Uterus (tissue), 4 donors: ENCODE results near the gene TUBB4B. TPM values are rescaled to one million over a fixed set of nuclear protein-coding genes. Genes with fewer than 3 reads are reported as not detected.

Experiments used
- DNase-seq, 2 donors: peaks; one replicate each; pipeline ENCODE4 v3.0.0-alpha.2; 2019 to 2020
- H3K27ac ChIP-seq, 2 donors: fragments of 200-600 bp; sonication (generic); 1 replicate in 1 of 2; 2 replicates in 1 of 2; pipeline ENCODE4 v1.5.1; 2016 to 2018
- H3K27me3 ChIP-seq, 2 donors: fragments of 200-600 bp; sonication (generic); one replicate each; pipeline ENCODE4 v1.5.1; 2018 to 2019; ENCODE audit warnings: control low read depth in 1 of 2
- H3K36me3 ChIP-seq, 2 donors: fragments of 200-600 bp; sonication (generic); one replicate each; pipeline ENCODE4 v1.5.1; 2019; ENCODE audit warnings: control low read depth in 1 of 2
- H3K4me1 ChIP-seq, 2 donors: fragments of 200-600 bp; sonication (generic); one replicate each; pipeline ENCODE4 v1.5.1; 2018 to 2019; ENCODE audit warnings: control low read depth in 1 of 2
- H3K4me3 ChIP-seq, 2 donors: fragments of 200-600 bp; sonication (generic); 1 replicate in 1 of 2; 2 replicates in 1 of 2; pipeline ENCODE4 v1.5.1; 2018 to 2019; ENCODE audit warnings: mild to moderate bottlenecking in 1 of 2
- H3K9me3 ChIP-seq, 2 donors: fragments of 200-600 bp; sonication (generic); one replicate each; pipeline ENCODE4 v1.5.1; 2019; ENCODE audit warnings: control low read depth in 1 of 2
- CTCF ChIP-seq, 4 experiments: fragments of 200-600 bp in 2 of 4; fragments of 450-650 bp in 2 of 4; sonication (generic) in 2 of 4; IDR thresholded peaks; one replicate each; pipeline ENCODE4 v1.5.1; 2016 to 2019; ENCODE audit warnings: antibody characterized with exemption in 4 of 4, mild to moderate bottlenecking in 2 of 4, moderate library complexity in 1 of 4
- POLR2A ChIP-seq, 2 donors: fragments of 450-650 bp; IDR thresholded peaks; one replicate each; pipeline ENCODE4 v1.6.1; 2016; ENCODE audit warnings: antibody characterized with exemption in 2 of 2, mild to moderate bottlenecking in 1 of 2, moderate library complexity in 1 of 2
- intact Hi-C: fragments of 100-400 bp; cut with DNase I; formaldehyde crosslinking; loops from one replicate; pipeline ENCODE4 v1.15.1; 2023; ENCODE audit warnings: low total_unique reads
- total RNA-seq, 4 donors: library from RNA; depleted of rRNA in 3 of 4; stranded (reverse); fragments of >200 nt in 3 of 4; gene quantifications; one replicate each; pipeline versions ENCODE4 v1.1.0 to v1.2.4, GENCODE V29; 2014 to 2023
- donor health status: DM: yes; HTN: yes; CAD: no.

TUBB4B gene
- total RNA-seq, 4 donors from 2014 or later, result 91.5 to 174 (median 139) TPM

GRCh38 chr9:137198902-137199283 is 42.2 kb upstream of the TUBB4B start:
- Histone ChIP-seq H3K4me3 (peak overlapping the region in 1 of 2 donors; percentile 38), H3K27me3 (no peaks in the 10 kb centered on the region), H3K27ac (no peak overlapping the region), H3K9me3 (no peaks in the 10 kb centered on the region), H3K36me3 (no peaks in the 10 kb centered on the region), H3K4me1 (peaks cover 12 to 17% of the 10 kb centered on the region in 2 donors)
- no peak for DNase-seq
- no peak for TF ChIP-seq CTCF (IDR thresholded peaks at IDR 0.05)
- TF ChIP-seq POLR2A (IDR thresholded peaks at IDR 0.05), result no peak
- intact Hi-C loops, result no loop called here

- no peak overlapping the region for H3K27ac ChIP-seq
- H3K36me3 ChIP-seq, result no peaks in the 10 kb centered on the region
- no peak for DNase-seq
- no peaks in the 10 kb centered on the region for H3K9me3 ChIP-seq
- intact Hi-C loops, result no loop called here
- TF ChIP-seq CTCF (IDR thresholded peaks at IDR 0.05) (no peak), POLR2A (IDR thresholded peaks at IDR 0.05) (no peak)
- H3K27me3 ChIP-seq, result no peaks in the 10 kb centered on the region
- peak overlapping the region in 1 of 2 donors; percentile 38 for H3K4me3 ChIP-seq
- peaks cover 19 to 22% of the 10 kb centered on the region in 2 donors for H3K4me1 ChIP-seq
Observed at GRCh38 chr9:137199411-137200121, 41.5 kb upstream of the TUBB4B start.

GRCh38 chr9:137200311-137201204 is 40.5 kb upstream of the TUBB4B start, which contains the start of gene TPRN:
TSS of gene TPRN (minus strand) at chr9:137200741. CDS start at chr9:137200711, 30 bp downstream.
- H3K36me3 ChIP-seq, result no peaks in the 10 kb centered on the region
- intact Hi-C loops, result no loop called here
- no peaks in the 10 kb centered on the region for H3K27me3 ChIP-seq
- peak within 1 kb of the TSS; percentile 50 to 73 for H3K27ac ChIP-seq
- no peaks in the 10 kb centered on the region for H3K9me3 ChIP-seq
- DNase-seq, result peak; percentile 99
- no peak for TF ChIP-seq CTCF (IDR thresholded peaks at IDR 0.05)
- TF ChIP-seq POLR2A (IDR thresholded peaks at IDR 0.05), result peak; percentile 81 to 89
- H3K4me3 ChIP-seq, result peak within 1 kb of the TSS; percentile 54 to 57
- peaks cover 20 to 26% of the 10 kb centered on the region in 2 donors for H3K4me1 ChIP-seq

- peaks cover 21 to 26% of the 10 kb centered on the region in 2 donors for H3K4me1 ChIP-seq
- no peaks in the 10 kb centered on the region for H3K9me3 ChIP-seq
- H3K4me3 ChIP-seq, result peak overlapping the region; percentile 50 to 54
- no peak for DNase-seq
- intact Hi-C loops, result no loop called here
- H3K27ac ChIP-seq, result peak overlapping the region in 1 of 2 donors; percentile 73
- no peaks in the 10 kb centered on the region for H3K27me3 ChIP-seq
- no peak for TF ChIP-seq CTCF (IDR thresholded peaks at IDR 0.05)
- TF ChIP-seq POLR2A (IDR thresholded peaks at IDR 0.05), result no peak
- H3K36me3 ChIP-seq, result no peaks in the 10 kb centered on the region
Observed at GRCh38 chr9:137201205-137201868, 39.8 kb upstream of the TUBB4B start.
